HepG2 (cell line): ENCODE measurements around the gene ADCY1.

ENCODE experiments used
- CTCF ChIP-seq: sonication (generic); formaldehyde crosslinking; IDR thresholded peaks from 2 replicates; pipeline ENCODE4 v1.5.0; 2020; ENCODE audit warnings: mild to moderate bottlenecking, missing genetic modification reagents, moderate library complexity
- E2F5 ChIP-seq: sonication (generic); formaldehyde crosslinking; conservative IDR thresholded peaks from 2 replicates; pipeline ENCODE4 v1.4.0; 2020; ENCODE audit warnings: missing genetic modification reagents
- EP300 ChIP-seq, 3 experiments: sonication (generic) in 1 of 3; formaldehyde crosslinking in 1 of 3; IDR thresholded peaks; 2 replicates each; pipeline versions ENCODE4 v1.5.1 to v1.6.1; 2011 to 2020; ENCODE audit warnings: low read depth in 2 of 3, low read length in 2 of 3, borderline replicate concordance in 1 of 3, improper control_type of control experiment in 1 of 3, mild to moderate bottlenecking in 1 of 3, missing genetic modification reagents in 1 of 3, moderate library complexity in 1 of 3
- HNRNPUL1 ChIP-seq: fragments of 200-400 bp; formaldehyde crosslinking; IDR thresholded peaks from 2 replicates; pipeline ENCODE4 v1.6.1; 2017; ENCODE audit warnings: low read depth, mild to moderate bottlenecking, low read length, moderate library complexity
- MTA3 ChIP-seq: sonication (generic); formaldehyde crosslinking; IDR thresholded peaks from 2 replicates; pipeline ENCODE4 v1.4.0; 2020; ENCODE audit warnings: missing genetic modification reagents
- NR2F2 ChIP-seq: IDR thresholded peaks from 2 replicates; pipeline ENCODE4 v1.6.1; 2012; ENCODE audit warnings: low read depth, inconsistent platforms, borderline replicate concordance
- POLR2A ChIP-seq, 2 experiments: IDR thresholded peaks; 2 replicates each; pipeline ENCODE4 v1.6.1; 2011; ENCODE audit warnings: low read depth in 2 of 2, low read length in 2 of 2, mild to moderate bottlenecking in 1 of 2, moderate library complexity in 1 of 2; ENCODE audit not compliant: insufficient read depth in 1 of 2
- POLR2AphosphoS5 ChIP-seq: IDR thresholded peaks from 2 replicates; pipeline ENCODE4 v1.6.1; 2012; ENCODE audit warnings: low read depth, low read length
- STAG1 ChIP-seq: sonication (generic); formaldehyde crosslinking; IDR thresholded peaks from 2 replicates; pipeline ENCODE4 v1.4.0; 2020; ENCODE audit warnings: missing genetic modification reagents
- TCF12 ChIP-seq, 2 experiments: fragments of 450-650 bp in 1 of 2; sonication (generic) in 1 of 2; formaldehyde crosslinking in 1 of 2; IDR thresholded peaks; 2 replicates each; pipeline versions ENCODE4 v1.6.1 to v1.8.0; 2017 to 2022; ENCODE audit warnings: antibody characterized with exemption in 1 of 2, mild to moderate bottlenecking in 1 of 2, missing genetic modification reagents in 1 of 2, moderate library complexity in 1 of 2
- TERF1 ChIP-seq: sonication (generic); formaldehyde crosslinking; IDR thresholded peaks from 2 replicates; pipeline ENCODE4 v1.8.0; 2022; ENCODE audit warnings: mild to moderate bottlenecking, missing genetic modification reagents, moderate library complexity
- ZBTB37 ChIP-seq: sonication (generic); formaldehyde crosslinking; IDR thresholded peaks from 2 replicates; pipeline ENCODE4 v1.4.0; 2020; ENCODE audit warnings: mild to moderate bottlenecking, missing genetic modification reagents
- ZFY ChIP-seq: sonication (generic); formaldehyde crosslinking; IDR thresholded peaks from 2 replicates; pipeline ENCODE4 v1.4.0; 2020; ENCODE audit warnings: missing genetic modification reagents
- ZNF496 ChIP-seq: sonication (generic); formaldehyde crosslinking; IDR thresholded peaks from 2 replicates; pipeline ENCODE4 v1.8.1; 2023; ENCODE audit warnings: mild to moderate bottlenecking, moderate library complexity, missing genetic modification reagents; ENCODE audit not compliant: insufficient replicate concordance

- TF ChIP-seq POLR2AphosphoS5 = no peak
- no peak for TF ChIP-seq ZNF496 (CRISPR knock-in tag)
- TF ChIP-seq TERF1 = no peak
- TF ChIP-seq CTCF (CRISPR knock-in tag) = no peak
- TF ChIP-seq NR2F2 = no peak
- TF ChIP-seq STAG1 = no peak
- TF ChIP-seq POLR2A (IDR thresholded peaks at IDR 0.05; ENCODE audit: insufficient read depth in 1 of 2, low read depth in 2 of 2, low read length in 2 of 2) = no peak
- TF ChIP-seq HNRNPUL1 = no peak
- TF ChIP-seq MTA3 = no peak
- TF ChIP-seq ZFY (CRISPR knock-in tag) = no peak
- TF ChIP-seq TCF12 (IDR thresholded peaks at IDR 0.05) = no peak
- no peak for TF ChIP-seq TCF12 (CRISPR knock-in tag; IDR thresholded peaks at IDR 0.05)
- TF ChIP-seq E2F5 = no peak
- TF ChIP-seq EP300 (IDR thresholded peaks at IDR 0.05; ENCODE audit: low read depth in 2 of 2, low read length in 2 of 2) = no peak
- no peak for TF ChIP-seq EP300 (CRISPR knock-in tag; IDR thresholded peaks at IDR 0.05; ENCODE audit: borderline replicate concordance)
- TF ChIP-seq ZBTB37 = no peak
Measured at GRCh38 chr7:45712872-45713668, 138.9 kb downstream of the ADCY1 start.
